AG04450 (cell line): ENCODE results near the gene PSD2. TPM values are rescaled to one million over a fixed set of nuclear protein-coding genes. Genes with fewer than 3 reads are reported as not detected.
A peak's percentile ranks its signal among the peaks of the same experiment; 100 is the strongest.

ENCODE experiments used
- CTCF ChIA-PET: fragments of 300-600, 350-600 bp; formaldehyde crosslinking; extraction: SDS; loops from one replicate; lab custom pipeline; 2022; ENCODE audit warnings: antibody characterized with exemption, inconsistent platforms; lab: Charles Lee
- POLR2A ChIA-PET: fragments of 350-600 bp; formaldehyde crosslinking; extraction: SDS; loops from one replicate; lab custom pipeline; 2021; ENCODE audit warnings: antibody characterized with exemption, inconsistent platforms; lab: Yijun Ruan, JAX
- DNase-seq: peaks from one replicate; pipeline ENCODE4 v3.0.0-alpha.2; 2011; ENCODE audit warnings: low read depth, low spot score
- H3K27ac ChIP-seq: one replicate; pipeline ENCODE4 v1.5.1; 2012; ENCODE audit warnings: low read depth, low read length, control low read depth
- H3K27me3 ChIP-seq: one replicate; pipeline ENCODE4 v1.6.0; 2012; ENCODE audit warnings: low read length; ENCODE audit not compliant: control insufficient read depth, insufficient read depth
- H3K4me3 ChIP-seq: 2 replicates; pipeline ENCODE4 v1.5.1; 2011; ENCODE audit warnings: mild to moderate bottlenecking, low read depth, low read length, control low read depth
- H3K9me3 ChIP-seq: 2 replicates; pipeline ENCODE4 v1.5.1; 2012; ENCODE audit warnings: low read length; ENCODE audit not compliant: control insufficient read depth, insufficient read depth
- polyA plus RNA-seq: library from polyadenylated mRNA; depleted of rRNA; stranded (reverse); fragments of >200 nt; gene quantifications from 2 replicates; pipeline ENCODE4 v1.2.3, GENCODE V29; 2011
- TF ChIP-seq, protein P1 (sequence below): IDR thresholded peaks from 2 replicates; pipeline ENCODE4 v1.5.1; 2011; ENCODE audit warnings: low read depth, low read length, control low read depth, inconsistent platforms

PSD2 gene
- polyA plus RNA-seq, 1 experiment: not detected

DNA sequence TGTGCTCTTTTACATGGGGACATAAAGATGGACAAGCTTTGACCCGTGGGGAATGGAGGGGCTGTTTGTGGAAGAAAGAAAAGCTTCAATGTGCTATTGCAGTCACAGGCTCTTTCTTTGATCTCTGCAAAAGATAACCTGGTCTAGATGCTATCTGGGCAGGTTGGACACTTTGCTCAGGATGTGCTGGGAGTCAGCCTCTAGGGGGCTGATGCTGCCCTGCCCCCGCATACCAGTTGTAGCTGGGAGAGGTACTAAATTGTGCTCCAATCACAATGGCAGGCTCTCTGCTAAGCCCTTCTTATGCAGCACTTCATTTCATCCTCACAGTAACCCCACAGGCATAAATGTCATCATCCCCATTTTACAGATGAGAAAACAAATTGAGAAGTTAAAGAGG lies 67.2 kb downstream of the PSD2 start:
- Histone ChIP-seq H3K27ac (no peak overlapping the region), H3K4me3 (no peak overlapping the region), H3K27me3 (peaks cover 34% of the 10 kb centered on the region), H3K9me3 (no peaks in the 10 kb centered on the region)
- CTCF ChIA-PET: interaction anchor here (0.7 to 4.0 kb wide), 9 partner anchors 10 to 108 kb away, joined by 3 to 53 read pairs (median 3); no protein-coding TSS in a partner anchor
- POLR2A ChIA-PET: no interaction called here
- TF ChIP-seq, protein P1, sequence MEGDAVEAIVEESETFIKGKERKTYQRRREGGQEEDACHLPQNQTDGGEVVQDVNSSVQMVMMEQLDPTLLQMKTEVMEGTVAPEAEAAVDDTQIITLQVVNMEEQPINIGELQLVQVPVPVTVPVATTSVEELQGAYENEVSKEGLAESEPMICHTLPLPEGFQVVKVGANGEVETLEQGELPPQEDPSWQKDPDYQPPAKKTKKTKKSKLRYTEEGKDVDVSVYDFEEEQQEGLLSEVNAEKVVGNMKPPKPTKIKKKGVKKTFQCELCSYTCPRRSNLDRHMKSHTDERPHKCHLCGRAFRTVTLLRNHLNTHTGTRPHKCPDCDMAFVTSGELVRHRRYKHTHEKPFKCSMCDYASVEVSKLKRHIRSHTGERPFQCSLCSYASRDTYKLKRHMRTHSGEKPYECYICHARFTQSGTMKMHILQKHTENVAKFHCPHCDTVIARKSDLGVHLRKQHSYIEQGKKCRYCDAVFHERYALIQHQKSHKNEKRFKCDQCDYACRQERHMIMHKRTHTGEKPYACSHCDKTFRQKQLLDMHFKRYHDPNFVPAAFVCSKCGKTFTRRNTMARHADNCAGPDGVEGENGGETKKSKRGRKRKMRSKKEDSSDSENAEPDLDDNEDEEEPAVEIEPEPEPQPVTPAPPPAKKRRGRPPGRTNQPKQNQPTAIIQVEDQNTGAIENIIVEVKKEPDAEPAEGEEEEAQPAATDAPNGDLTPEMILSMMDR: 0 out of 2 replicates have a peak, but pooled peaks have one; percentile 12
- DNase-seq: no peak

DNA sequence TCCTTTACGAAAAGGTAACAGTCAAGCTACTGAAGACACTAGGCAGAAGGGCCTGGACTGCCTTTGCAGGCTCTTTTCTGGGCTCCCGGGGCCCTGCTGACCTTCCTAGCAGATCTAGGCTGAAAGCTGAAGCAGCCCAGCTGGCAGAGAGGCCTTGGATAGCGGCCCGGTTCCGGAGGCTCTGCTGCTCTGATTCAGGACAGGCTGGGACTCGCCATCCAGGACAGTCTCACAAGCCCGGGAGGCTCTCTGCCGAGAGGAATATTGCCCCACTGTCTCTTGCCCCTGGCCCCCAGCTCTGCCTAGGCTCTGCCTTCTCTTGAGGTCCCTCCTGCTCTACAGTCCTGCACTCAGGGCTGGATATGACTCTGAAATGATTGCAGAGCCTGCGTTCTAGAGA lies 67.8 kb downstream of the PSD2 start:
- TF ChIP-seq, protein P1: no peak
- ChIA-PET POLR2A (no interaction called here), CTCF (interaction anchor here (0.6 to 4.0 kb wide), 13 partner anchors 8 to 192 kb away, joined by 3 to 53 read pairs (median 3); no protein-coding TSS in a partner anchor)
- Histone ChIP-seq H3K27me3 (peaks cover 34% of the 10 kb centered on the region), H3K9me3 (no peaks in the 10 kb centered on the region), H3K27ac (no peak overlapping the region), H3K4me3 (no peak overlapping the region)
- DNase-seq: no peak

DNA sequence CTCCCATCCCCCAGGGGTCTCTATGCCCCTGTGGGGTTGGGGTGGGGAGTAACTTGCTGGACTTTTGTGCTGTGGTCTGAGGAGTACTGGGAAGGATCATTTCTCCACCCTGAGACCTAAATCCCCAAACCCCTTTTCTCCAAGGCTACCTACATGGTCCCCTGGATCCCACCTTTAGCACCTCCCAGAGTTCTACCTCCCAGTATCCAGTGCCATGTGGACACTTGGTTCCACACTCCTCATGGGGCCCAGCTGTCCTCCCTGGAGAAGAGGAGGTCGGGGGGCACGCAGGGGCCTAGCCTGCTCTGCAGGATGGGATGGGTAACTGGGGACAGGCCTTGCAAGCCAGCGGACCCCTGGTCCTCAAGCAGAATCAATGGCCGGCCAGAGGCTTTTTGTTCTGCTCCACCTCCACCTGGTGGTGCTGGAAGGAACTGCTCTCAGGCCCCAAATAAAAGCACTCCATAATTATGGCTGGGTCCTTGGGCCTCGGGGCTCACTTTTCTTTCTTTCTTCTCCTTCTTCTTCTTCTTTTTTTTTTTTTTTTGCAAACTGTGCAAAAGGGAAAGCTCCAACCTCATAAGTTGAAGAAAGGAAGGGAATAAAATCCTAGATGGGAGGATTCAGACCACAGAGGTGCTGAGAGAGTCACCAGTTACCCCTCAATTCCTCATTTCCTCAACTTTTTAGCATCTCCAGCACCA lies 68.4 kb downstream of the PSD2 start:
- TF ChIP-seq, protein P1: peak; percentile 92
- H3K4me3 ChIP-seq: no peak overlapping the region
- ChIA-PET POLR2A (no interaction called here), CTCF (interaction anchor here (0.6 to 4.0 kb wide), 45 partner anchors 9 to 1188 kb away, joined by 3 to 53 read pairs (median 3); partner anchors contain the start of gene ANKHD1)
- H3K27me3 ChIP-seq: peaks cover 30% of the 10 kb centered on the region
- H3K9me3 ChIP-seq: no peaks in the 10 kb centered on the region
- peak; percentile 15 for DNase-seq
- no peak overlapping the region for H3K27ac ChIP-seq

DNA sequence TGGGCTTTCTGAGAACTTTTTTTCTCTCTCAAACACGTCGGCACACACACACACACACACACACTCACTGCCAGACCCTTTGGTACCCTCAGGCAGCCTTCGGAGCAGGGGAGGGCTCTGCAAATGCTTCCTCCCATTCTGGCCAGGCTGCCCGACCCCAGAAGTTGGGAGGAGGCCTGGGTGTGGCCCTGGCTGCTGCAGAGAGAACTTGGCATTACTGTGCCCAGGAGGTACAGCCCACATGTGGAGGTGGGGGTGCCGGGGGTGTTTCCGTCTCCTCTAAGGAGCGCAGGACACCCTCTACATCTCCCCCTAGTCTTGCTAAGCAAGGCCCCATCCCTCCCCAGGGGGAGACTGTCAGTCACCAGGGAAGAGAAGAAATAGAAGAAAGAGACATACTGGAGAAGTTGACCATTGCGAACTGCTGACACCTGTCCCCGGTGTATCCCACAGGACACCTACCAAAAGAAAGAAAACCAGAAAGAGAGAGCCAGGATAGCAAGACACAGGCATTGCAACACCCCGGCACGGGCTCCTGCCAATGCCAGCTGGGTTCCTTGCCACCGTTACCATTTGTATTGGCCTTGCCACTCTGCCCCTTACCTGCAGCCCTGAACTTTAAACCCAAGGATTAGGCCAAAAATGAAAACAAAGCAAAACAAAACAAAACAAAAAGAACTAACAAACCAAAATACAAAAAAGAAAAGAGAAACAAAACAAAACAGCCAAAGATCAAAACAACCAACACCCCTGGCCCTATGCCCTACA lies 69.3 kb downstream of the PSD2 start:
- no peaks in the 10 kb centered on the region for H3K9me3 ChIP-seq
- no peak overlapping the region for H3K27ac ChIP-seq
- DNase-seq: no peak
- CTCF ChIA-PET: interaction anchor here (0.6 to 4.0 kb wide), 39 partner anchors 10 to 1188 kb away, joined by 3 to 53 read pairs (median 3); partner anchors contain the start of gene ANKHD1
- H3K4me3 ChIP-seq: no peak overlapping the region
- TF ChIP-seq, protein P1: no peak
- peaks cover 33% of the 10 kb centered on the region for H3K27me3 ChIP-seq
- POLR2A ChIA-PET: no interaction called here
